ENCODE data around the gene SRP19. TPM values are rescaled to one million over a fixed set of nuclear protein-coding genes. Genes with fewer than 3 reads are reported as not detected.
"Not testable (repeated sequence)": the region's sequence is repeated elsewhere in the genome, so short reads cannot be mapped to it uniquely, and the experiment has no call there.

Gene SRP19
- total RNA-seq, 1 experiment from 2014 or later: 108 TPM

DNA sequence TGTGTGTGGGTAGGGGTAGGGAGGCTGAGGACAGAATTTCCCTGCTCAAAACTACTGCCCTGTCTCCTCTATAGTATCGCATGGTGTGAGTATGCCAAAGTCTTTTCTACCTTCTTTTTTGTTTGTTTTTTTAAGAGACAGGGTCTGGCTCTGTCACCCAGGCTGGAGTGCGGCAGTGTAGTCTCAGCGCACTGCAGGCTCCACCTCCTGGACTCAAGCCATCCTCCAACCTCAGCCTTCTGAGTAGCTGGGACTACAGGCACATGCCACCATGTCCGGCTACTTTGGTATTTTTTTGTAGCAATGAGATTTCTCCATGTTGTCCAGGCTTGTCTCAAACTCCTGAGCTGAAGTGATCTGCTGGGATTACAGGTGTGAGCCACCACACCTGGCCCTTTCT is 2.5 kb downstream of the SRP19 start:
- no peak for DNase-seq (ENCODE audit: low read depth, low spot score)
- in situ Hi-C loops (cut with HindIII; ENCODE audit: low pct_unique_long_range_greater_than_20kb, low sequenced_read_pairs): no loop called here

DNA sequence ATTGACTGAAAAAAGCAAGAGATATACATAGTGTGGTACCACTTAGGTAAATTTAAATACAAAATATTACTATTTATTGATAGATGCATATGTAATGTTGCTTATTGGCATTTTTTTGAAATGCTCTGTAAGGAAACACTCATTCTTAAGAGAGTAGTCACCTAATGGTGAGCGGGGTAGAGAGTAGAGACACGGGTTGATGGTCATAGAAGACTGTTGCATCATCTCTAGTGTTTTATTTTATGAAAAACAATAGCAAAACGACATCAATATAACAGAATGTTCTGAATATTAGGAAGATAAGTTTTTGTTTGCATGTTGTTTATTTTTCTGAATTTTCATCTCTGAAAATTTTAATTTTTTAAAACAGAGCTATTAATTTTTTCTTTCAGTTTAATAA is 4.0 kb downstream of the SRP19 start:
- in situ Hi-C loops (cut with HindIII; ENCODE audit: low pct_unique_long_range_greater_than_20kb, low sequenced_read_pairs): no loop called here
- DNase-seq (ENCODE audit: low read depth, low spot score): no peak

DNA sequence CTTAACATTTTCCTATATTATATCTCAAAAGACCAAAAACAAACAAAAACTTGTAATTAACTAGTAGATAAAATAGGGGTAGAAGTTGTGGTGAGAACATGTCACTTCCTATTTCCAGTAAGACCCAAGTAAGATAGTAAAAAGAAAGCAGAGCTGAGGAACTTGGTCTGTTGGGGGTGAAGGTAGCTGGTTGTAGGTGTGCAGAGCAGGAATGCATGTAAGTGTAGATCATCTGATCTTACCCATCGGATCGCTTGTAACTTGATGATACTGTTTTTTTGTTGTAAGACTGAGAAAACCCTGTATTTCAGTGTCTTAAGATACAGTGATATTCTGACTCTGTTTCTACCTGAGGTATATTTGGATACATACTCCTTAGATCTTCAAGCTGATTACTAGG is 5.7 kb downstream of the SRP19 start:
- DNase-seq (ENCODE audit: low read depth, low spot score): no peak
- in situ Hi-C loops (cut with HindIII; ENCODE audit: low pct_unique_long_range_greater_than_20kb, low sequenced_read_pairs): no loop called here

DNA sequence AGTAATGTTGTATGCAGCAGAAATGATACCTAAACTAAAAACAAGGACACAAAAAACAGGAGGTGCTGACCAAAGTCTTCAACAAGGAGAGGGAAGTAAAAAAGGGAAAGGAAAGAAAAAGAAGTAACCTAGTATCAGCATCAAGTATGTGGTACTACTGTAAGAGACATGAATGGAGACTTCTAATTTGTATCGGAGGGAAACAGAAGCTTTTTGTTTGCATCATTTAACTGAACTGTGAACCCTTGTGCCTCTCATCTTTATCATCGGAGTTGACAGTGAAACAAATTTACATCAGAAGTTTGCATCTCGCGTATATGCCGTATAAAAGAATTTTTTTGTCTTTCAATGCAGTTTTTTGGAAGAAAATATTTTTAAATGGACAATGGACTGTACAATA is 6.3 kb downstream of the SRP19 start:
- DNase-seq (ENCODE audit: low read depth, low spot score): no peak
- in situ Hi-C loops (cut with HindIII; ENCODE audit: low pct_unique_long_range_greater_than_20kb, low sequenced_read_pairs): no loop called here

DNA sequence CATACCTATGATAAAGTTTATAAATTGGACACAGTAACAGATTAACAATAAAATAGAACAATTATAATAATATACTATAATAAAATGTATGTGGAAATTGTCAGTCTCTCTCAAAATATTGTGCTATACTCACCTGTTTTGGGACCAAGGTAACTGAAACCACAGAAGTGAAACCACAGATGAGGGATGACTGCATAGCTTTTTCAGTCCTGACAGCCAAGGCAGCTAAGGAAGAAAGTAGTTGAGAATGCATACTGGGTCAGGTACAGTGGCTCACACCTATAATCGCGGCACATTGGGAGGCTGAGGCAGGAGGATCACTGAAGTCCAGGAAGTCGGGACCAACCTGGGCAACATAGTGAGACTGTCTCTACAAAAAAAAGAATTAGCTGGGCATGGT is 8.9 kb downstream of the SRP19 start:
- DNase-seq (ENCODE audit: low read depth, low spot score): no peak
- in situ Hi-C loops (cut with HindIII; ENCODE audit: low pct_unique_long_range_greater_than_20kb, low sequenced_read_pairs): no loop called here

DNA sequence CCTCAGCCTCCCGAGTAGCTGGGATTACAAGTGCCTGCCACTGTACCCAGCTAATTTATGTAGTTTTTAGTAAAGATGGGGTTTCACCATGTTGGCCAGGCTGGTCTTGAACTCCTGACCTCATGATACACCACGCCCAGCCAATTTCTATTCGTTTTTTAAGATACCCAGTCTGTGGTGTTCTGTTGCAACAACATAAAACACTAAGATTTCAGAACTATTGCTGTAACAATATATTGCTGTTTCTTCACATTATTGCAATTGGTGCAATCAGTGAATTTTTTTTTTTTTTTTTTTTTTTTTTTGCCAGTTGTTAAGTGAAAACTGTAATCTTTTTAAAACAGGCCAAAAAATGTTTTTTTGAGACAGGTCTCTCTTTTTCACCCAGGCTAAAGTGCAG is 9.9 kb downstream of the SRP19 start:
- no peak for DNase-seq (ENCODE audit: low read depth, low spot score)
- in situ Hi-C loops (cut with HindIII; ENCODE audit: low pct_unique_long_range_greater_than_20kb, low sequenced_read_pairs): no loop called here

DNA sequence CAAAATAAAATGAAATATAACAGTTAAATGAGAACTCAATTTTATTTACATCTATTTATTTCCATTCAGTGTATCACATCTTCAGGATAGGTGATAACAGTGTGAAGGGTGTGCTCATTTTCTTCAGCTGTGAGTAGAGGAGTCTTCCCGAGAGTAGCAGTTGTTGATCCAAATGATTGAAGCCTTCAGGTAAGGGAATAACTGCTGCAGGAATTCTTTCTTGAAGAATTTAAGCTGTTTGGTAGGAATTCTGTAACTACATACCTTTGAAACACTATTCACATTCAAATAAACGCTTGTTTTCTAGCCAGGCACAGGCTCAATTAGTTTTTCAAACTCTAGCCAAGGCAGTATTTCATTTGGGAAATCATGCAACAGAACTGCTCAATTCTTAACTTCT is 15.3 kb downstream of the SRP19 start:
- in situ Hi-C loops (cut with HindIII; ENCODE audit: low pct_unique_long_range_greater_than_20kb, low sequenced_read_pairs): no loop called here
- DNase-seq (ENCODE audit: low read depth, low spot score): no peak

DNA sequence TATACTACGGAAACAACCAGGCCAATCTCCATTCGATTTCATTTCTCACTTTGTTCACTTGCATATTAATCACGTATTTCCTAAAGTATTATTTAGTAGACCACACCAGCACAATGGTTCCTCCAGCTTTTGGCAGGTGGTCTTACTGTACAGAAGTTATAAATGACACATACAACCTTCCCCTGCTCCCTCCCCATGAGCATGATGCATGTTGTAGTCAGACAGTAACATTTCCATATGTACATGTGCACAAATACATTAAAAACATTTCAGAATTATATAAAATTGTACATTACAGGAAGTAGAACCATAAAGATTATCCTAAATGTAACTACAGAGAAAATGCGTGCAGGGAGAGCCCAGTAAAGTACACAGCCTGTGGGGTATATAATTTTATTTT is 17.0 kb downstream of the SRP19 start:
- no peak for DNase-seq (ENCODE audit: low read depth, low spot score)
- in situ Hi-C loops (cut with HindIII; ENCODE audit: low pct_unique_long_range_greater_than_20kb, low sequenced_read_pairs): no loop called here

DNA sequence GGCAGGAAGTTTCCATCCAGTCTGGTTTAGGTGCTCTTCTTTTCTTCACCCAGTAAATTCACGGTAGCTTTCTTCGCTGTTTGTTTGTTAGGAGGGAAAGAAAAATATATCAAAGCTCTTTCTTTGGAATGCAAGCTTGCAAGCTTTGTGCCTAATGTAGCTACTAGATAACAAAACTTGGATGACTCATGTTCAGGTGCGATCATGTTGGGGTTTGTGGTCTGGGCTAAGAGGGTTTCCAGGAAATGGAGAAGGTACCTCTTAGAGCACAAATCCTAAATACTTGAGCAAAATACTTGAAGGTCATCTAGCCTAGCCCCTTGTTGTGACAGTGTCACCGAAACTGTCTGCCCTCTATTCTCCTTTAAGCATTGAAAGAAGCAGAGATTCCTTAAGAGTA is 17.7 kb downstream of the SRP19 start:
- no peak for DNase-seq (ENCODE audit: low read depth, low spot score)
- in situ Hi-C loops (cut with HindIII; ENCODE audit: low pct_unique_long_range_greater_than_20kb, low sequenced_read_pairs): no loop called here

DNA sequence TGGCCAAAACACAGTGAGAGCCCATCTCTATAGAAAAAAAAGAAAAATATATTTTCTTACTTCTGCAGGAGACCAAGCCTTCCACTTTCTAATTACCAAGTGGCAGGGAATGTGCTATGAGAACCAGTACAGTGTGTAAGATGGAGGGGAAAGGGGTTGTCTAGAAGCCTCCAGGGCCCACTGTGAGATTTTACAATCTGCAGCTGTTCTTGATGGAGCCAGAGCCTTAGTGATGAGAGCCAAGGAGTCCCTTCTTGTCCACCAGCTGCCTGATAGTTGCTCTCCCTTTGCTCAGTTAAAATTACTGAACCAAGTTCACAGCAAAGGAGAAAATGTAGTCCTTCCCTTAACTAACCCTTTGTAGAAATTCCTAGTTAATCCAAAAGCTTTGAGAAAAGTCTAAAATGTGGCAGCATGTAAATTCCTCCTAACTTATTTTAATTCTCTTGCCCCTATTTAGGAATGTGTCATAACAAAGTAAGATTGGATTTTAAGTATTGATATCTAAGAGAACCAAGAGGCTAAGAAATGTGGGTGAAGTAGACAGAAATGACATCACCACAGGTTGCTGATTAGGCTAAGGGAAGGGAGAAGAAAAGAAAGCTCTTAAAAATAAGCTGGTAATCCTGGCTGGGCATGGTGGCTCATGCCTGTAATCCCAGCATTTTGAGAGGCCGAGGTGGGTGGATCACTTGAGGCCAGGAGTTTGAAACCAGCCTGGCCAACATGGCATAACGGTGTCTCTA is 19.3 kb downstream of the SRP19 start:
- in situ Hi-C loops (cut with HindIII; ENCODE audit: low pct_unique_long_range_greater_than_20kb, low sequenced_read_pairs): no loop called here
- DNase-seq (ENCODE audit: low read depth, low spot score): no peak

DNA sequence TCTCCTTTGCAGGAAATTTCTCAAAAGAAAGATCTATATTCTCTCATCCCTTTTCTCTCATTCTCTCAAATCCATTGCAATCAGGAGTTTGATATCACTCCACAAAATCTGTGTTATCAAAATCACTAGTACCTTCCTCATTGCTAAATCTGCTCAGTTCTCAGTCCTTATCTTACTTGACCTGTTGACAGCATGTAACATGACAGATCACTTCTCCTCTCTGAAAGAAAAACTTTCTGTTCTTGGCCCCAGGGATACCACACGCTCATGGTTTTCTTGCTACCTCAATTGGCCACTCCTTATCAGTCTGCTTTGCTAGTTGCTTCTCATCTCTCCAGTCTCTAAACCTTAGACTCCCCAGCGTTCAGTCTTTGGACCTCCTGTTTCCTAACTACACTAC is 22.1 kb downstream of the SRP19 start:
- in situ Hi-C loops (cut with HindIII; ENCODE audit: low pct_unique_long_range_greater_than_20kb, low sequenced_read_pairs): no loop called here

DNA sequence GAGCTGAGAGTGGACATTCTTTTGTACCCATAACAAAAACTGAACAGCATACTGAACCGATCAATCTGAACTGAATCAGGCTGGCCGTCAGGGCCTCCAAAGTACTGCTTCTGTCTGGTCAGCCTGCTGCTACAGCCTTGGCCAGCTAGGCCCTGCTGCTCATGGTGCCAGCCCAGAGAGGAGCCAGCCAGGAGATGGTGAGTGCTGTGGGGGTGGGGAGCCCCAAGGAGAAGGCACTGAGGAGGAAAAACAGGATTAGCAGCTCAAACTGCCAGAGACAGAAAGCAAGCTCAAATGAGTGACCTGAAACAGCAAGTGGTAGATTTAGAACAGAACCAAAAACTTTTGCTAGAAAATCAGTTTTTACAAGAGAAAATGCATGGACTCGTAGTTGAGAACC is 23.9 kb downstream of the SRP19 start:
- no peak for DNase-seq (ENCODE audit: low read depth, low spot score)
- in situ Hi-C loops (cut with HindIII; ENCODE audit: low pct_unique_long_range_greater_than_20kb, low sequenced_read_pairs): no loop called here

More for the DNA sequence above, 22.1 kb downstream of the SRP19 start:
- no peak for DNase-seq (ENCODE audit: low read depth, low spot score)

DNA sequence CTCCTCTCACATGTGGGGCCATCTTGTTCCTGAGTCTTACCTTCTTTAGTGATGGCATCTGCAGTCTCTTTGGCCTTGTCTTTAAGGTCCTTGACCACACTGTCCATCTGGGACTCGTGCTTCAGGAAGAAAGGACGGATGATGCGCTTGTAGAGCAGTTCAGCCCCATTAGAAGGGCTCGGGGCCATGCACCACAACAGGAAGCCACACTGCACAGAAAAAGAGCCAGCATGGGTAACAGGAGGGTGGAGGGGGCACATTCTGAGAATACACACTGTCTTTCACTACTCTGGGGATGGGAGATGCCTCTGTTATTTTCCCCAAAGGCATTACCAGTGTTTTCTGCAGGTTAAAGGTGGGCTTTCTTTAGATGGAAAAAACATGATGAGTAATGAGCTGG is 25.9 kb downstream of the SRP19 start:
- DNase-seq (ENCODE audit: low read depth, low spot score): no peak
- in situ Hi-C loops (cut with HindIII; ENCODE audit: low pct_unique_long_range_greater_than_20kb, low sequenced_read_pairs): no loop called here

DNA sequence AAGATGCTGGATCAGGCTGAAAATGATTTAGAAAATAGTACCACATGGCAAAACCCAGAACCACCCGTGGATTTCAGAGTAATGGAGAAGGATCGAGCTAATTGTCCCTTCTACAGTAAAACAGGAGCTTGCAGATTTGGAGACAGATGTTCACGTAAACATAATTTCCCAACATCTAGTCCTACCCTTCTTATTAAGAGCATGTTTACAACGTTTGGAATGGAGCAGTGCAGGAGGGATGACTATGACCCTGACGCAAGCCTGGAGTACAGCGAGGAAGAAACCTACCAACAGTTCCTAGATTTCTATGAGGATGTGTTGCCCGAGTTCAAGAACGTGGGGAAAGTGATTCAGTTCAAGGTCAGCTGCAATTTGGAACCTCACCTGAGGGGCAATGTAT is 31.0 kb downstream of the SRP19 start:
- in situ Hi-C loops (cut with HindIII; ENCODE audit: low pct_unique_long_range_greater_than_20kb, low sequenced_read_pairs); DNase-seq (ENCODE audit: low read depth, low spot score): not testable (repeated sequence)

DNA sequence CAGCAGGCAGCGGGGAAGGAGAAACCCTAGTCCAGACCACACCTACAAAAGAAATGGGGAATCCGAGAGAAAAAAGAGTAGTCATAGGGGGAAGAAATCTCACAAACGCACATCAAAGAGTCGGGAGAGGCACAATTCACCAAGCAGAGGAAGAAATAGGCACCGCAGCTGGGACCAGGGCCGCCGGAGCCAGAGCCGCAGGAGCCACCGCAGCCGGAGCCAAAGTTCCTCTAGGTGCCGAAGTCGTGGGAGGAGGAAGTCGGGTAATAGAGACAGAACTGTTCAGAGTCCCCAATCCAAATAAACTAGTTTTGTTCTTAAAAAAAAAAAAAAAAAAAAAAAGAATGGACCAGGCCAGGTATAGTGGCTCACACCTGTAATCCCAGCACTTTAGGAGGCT is 31.7 kb downstream of the SRP19 start:
- in situ Hi-C loops (cut with HindIII; ENCODE audit: low pct_unique_long_range_greater_than_20kb, low sequenced_read_pairs): no loop called here
- no peak for DNase-seq (ENCODE audit: low read depth, low spot score)

DNA sequence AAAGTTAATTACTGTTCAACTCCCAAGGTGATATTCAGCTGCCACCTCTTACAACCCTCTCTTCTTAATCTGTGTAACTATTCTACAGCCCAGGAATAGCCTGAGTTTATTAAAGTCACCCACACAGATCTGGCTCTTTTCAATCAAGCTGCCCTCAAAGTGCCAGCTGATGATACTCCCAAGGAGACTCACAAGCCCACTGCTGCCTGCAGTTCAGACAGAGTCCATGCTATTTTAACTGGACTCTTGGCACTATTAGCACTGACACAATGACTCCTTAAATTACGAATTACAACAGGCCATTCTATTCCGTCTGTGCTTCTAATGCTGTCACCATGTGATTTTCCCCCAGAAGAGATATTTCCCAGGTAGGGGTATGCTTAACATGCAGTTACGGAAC is 34.6 kb downstream of the SRP19 start:
- in situ Hi-C loops (cut with HindIII; ENCODE audit: low pct_unique_long_range_greater_than_20kb, low sequenced_read_pairs): no loop called here
- DNase-seq (ENCODE audit: low read depth, low spot score): no peak

DNA sequence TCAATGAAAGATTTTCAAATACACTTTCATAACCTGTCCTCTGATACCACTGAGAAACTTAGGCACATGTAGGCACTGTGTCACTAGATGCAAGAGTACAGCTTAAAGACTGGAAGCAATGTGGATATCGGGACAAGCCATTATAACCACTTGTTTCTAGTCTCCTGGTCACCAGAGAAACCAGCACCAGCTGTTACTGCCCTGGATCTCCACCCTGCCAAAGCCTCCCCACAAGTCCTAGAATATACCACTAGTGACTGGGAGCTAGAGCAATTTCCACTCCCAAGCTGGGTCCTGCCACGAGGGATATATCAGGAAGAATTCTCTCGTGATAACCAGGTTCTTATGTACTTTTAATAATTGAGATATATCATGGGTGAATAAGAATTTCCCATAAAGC is 41.5 kb downstream of the SRP19 start:
- DNase-seq (ENCODE audit: low read depth, low spot score): no peak

DNA sequence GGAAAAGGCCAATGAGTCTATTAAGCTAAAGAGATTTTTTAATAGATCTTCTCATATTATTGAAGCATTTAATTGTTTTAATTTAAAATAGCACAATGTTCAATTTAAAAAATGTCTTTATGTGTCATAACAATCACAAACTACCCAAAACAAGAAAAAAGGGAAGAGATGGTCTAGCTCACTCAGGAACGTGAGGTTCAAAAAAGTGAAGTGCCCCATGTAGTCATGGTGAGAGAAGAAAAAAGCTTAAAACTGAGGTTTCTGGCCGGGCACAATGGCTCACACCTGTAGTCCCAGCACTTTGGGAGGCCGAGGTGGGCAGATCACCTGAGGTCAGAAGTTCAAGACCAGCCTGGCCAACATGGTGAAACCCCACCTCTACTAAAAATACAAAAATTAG is 43.9 kb downstream of the SRP19 start:
- DNase-seq (ENCODE audit: low read depth, low spot score); in situ Hi-C loops (cut with HindIII; ENCODE audit: low pct_unique_long_range_greater_than_20kb, low sequenced_read_pairs): not testable (repeated sequence)

More for the DNA sequence above, 41.5 kb downstream of the SRP19 start:
- in situ Hi-C loops (cut with HindIII; ENCODE audit: low pct_unique_long_range_greater_than_20kb, low sequenced_read_pairs): no loop called here

DNA sequence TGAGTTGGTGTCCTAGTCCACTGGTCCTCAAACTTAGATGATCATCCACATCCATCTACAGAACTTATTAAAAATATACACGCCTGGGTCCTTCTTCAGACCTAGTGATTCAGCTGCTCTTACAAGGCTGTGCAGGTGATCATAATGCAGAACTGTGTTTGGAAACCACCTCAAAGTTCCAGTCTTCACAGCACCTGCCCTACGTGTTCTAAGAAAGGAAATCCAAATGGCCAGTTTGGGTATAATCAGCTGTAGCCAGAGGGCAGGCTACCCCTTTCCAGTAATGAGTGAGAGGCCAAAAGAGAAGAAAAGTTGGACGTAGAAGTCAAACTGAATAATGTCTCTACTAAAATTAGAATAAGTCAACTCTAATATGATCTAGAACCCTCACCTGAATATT is 45.5 kb downstream of the SRP19 start:
- no peak for DNase-seq (ENCODE audit: low read depth, low spot score)
- in situ Hi-C loops (cut with HindIII; ENCODE audit: low pct_unique_long_range_greater_than_20kb, low sequenced_read_pairs): no loop called here

DNA sequence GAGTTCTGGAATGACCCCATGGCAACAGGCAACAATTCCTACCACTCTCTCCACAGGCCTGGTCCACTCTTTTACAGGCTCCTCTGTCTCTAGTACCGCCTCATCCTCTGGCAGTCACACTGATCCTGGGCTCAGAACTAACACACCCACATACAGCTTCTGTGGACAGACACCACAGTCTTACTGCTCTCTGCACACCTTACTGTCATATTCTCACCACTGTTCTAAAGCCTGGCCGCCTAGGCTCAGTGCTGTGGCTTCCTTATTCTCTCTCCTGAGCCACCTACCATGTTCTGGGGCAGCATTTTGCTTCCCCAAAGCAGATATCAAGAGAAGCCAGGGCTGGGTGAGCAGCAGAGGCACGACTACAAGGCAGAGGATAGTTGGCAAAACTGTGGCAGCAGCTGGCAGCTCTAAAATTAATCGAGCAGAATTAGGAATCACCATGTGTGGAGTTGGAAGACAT is 46.1 kb downstream of the SRP19 start:
- no peak for DNase-seq (ENCODE audit: low read depth, low spot score)
- in situ Hi-C loops (cut with HindIII; ENCODE audit: low pct_unique_long_range_greater_than_20kb, low sequenced_read_pairs): no loop called here
